BLaER1 (cell line): ENCODE results near the gene ANXA8.
"Not testable (repeated sequence)": the region's sequence is repeated elsewhere in the genome, so short reads cannot be mapped to it uniquely, and the experiment has no call there.

Experiments
- H3K27ac ChIP-seq: shearing (Covaris generic); formaldehyde crosslinking; 2 replicates; pipeline ENCODE4 v1.8.1; 2022
- H3K27me3 ChIP-seq: shearing (Covaris generic); formaldehyde crosslinking; 2 replicates; pipeline ENCODE4 v1.8.1; 2022
- H3K36me3 ChIP-seq: shearing (Covaris generic); formaldehyde crosslinking; 2 replicates; pipeline ENCODE4 v1.8.1; 2022
- H3K4me1 ChIP-seq: shearing (Covaris generic); formaldehyde crosslinking; 2 replicates; pipeline ENCODE4 v1.8.1; 2022
- H3K4me2 ChIP-seq: shearing (Covaris generic); formaldehyde crosslinking; 2 replicates; pipeline ENCODE4 v1.8.1; 2022
- H3K4me3 ChIP-seq: shearing (Covaris generic); formaldehyde crosslinking; 2 replicates; pipeline ENCODE4 v1.8.1; 2022
- H3K9ac ChIP-seq: shearing (Covaris generic); formaldehyde crosslinking; 2 replicates; pipeline ENCODE4 v1.8.1; 2022
- H3K9me3 ChIP-seq: shearing (Covaris generic); formaldehyde crosslinking; 2 replicates; pipeline ENCODE4 v1.8.1; 2022
- H4K20me1 ChIP-seq: shearing (Covaris generic); formaldehyde crosslinking; 2 replicates; pipeline ENCODE4 v1.8.1; 2022
- Cebpa-rat ChIP-seq: shearing (Covaris generic); IDR thresholded peaks from 2 replicates; pipeline ENCODE4 v1.8.1; 2022

The ANXA8 gene

GRCh38 chr10:47457826-47458225 lies 26.1 kb downstream of the ANXA8 start:
- H3K4me1 ChIP-seq, result peaks cover 42% of the 10 kb centered on the region
- H4K20me1 ChIP-seq, result no peaks in the 10 kb centered on the region
- H3K9ac ChIP-seq, result no peak overlapping the region
- H3K27me3 ChIP-seq, result no peaks in the 10 kb centered on the region
- H3K9me3 ChIP-seq, result no peaks in the 10 kb centered on the region
- TF ChIP-seq Cebpa-rat, result no peak
- no peaks in the 10 kb centered on the region for H3K36me3 ChIP-seq
- no peak overlapping the region for H3K27ac ChIP-seq
- no peak overlapping the region for H3K4me3 ChIP-seq
- H3K4me2 ChIP-seq, result no peak overlapping the region

GRCh38 chr10:47457528-47457820 lies 26.4 kb downstream of the ANXA8 start:
- no peak overlapping the region for H3K9ac ChIP-seq
- no peak overlapping the region for H3K4me2 ChIP-seq
- peaks cover 46% of the 10 kb centered on the region for H3K4me1 ChIP-seq
- no peaks in the 10 kb centered on the region for H4K20me1 ChIP-seq
- no peaks in the 10 kb centered on the region for H3K36me3 ChIP-seq
- no peaks in the 10 kb centered on the region for H3K9me3 ChIP-seq
- H3K27ac ChIP-seq, result no peak overlapping the region
- H3K4me3 ChIP-seq, result no peak overlapping the region
- no peaks in the 10 kb centered on the region for H3K27me3 ChIP-seq
- TF ChIP-seq Cebpa-rat, result no peak

GRCh38 chr10:47456794-47457527 lies 27.0 kb downstream of the ANXA8 start:
- Histone ChIP-seq H3K4me3 (no peak overlapping the region), H3K27ac (no peak overlapping the region), H3K27me3 (no peaks in the 10 kb centered on the region), H3K4me2 (peak overlapping the region; percentile 80; the same call in 1 of the 2 replicates), H3K9me3 (no peaks in the 10 kb centered on the region), H3K36me3 (no peaks in the 10 kb centered on the region), H3K4me1 (peaks cover 51% of the 10 kb centered on the region), H3K9ac (no peak overlapping the region), H4K20me1 (no peaks in the 10 kb centered on the region)
- no peak for TF ChIP-seq Cebpa-rat

DNA sequence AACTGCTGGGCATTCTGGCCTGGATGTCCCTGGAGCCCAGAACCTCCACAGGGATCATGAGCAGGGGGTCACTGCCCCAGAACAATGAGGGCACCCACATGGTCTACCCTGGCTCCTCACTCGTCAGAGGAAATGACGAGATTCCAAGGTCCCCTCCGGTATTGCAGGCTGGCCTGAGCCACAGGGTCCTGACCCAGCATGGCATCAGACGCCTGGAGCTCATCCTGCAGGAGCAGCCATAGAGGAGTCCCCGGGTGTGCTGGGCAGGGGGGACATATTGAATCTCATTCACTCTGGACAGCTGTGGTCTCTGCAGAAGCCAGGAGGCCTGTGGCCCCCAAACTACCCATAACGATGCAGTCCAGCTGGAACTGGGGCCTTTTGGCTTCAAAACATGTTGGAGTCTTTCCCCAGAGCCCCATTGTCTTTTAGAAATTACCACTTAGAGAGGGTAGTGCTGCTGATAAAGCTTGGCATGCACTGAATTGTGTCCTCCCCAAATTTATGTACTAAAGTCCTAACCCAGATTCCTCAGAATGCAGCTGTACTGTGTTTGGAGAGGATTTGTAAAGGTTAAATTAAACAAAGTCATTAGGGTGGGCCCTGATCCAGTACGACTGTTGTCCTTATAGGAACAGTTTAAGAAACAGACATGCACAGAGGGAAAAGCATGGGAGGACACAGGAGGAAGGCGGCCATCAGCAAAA lies 27.7 kb downstream of the ANXA8 start:
- Histone ChIP-seq H3K4me2 (peak overlapping the region; percentile 80), H3K27ac (no peak overlapping the region; the same call in 1 of the 2 replicates), H3K9ac (0 out of 2 replicates have a peak overlapping the region, but pooled peaks have one; percentile 12), H4K20me1 (no peaks in the 10 kb centered on the region), H3K9me3 (no peaks in the 10 kb centered on the region), H3K27me3 (no peaks in the 10 kb centered on the region), H3K4me1 (peaks cover 58% of the 10 kb centered on the region), H3K36me3 (no peaks in the 10 kb centered on the region), H3K4me3 (no peak overlapping the region)
- TF ChIP-seq Cebpa-rat, result no peak

GRCh38 chr10:47455350-47456078 lies 28.4 kb downstream of the ANXA8 start:
- not testable (repeated sequence) for H3K36me3 ChIP-seq, H4K20me1 ChIP-seq, H3K27me3 ChIP-seq, H3K9me3 ChIP-seq, H3K4me3 ChIP-seq
- 0 out of 2 replicates have a peak overlapping the region, but pooled peaks have one; percentile 15 for H3K9ac ChIP-seq
- H3K27ac ChIP-seq, result peak overlapping the region; percentile 18; the same call in 1 of the 2 replicates
- peak overlapping the region; percentile 80 for H3K4me2 ChIP-seq
- H3K4me1 ChIP-seq, result peaks cover 66% of the 10 kb centered on the region

DNA sequence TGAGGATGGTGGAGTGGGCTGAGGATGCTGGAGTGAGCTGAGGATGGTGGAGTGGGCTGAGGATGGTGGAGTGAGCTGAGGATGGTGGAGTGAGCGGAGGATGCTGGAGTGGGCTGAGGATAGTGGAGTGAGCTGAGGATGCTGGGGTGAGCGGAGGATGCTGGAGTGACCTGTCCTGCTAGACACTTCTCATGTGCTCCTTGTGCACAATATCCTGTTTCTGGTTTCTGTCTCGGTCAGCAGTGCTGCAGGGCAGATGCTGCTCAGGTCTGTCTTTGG lies 29.2 kb downstream of the ANXA8 start:
- Histone ChIP-seq H3K27ac (no peak overlapping the region), H3K4me1 (peaks cover 73% of the 10 kb centered on the region), H3K4me3 (no peak overlapping the region), H3K36me3 (no peaks in the 10 kb centered on the region), H3K9me3 (no peaks in the 10 kb centered on the region), H3K4me2 (peak overlapping the region; percentile 80), H3K9ac (no peak overlapping the region), H3K27me3 (no peaks in the 10 kb centered on the region), H4K20me1 (no peaks in the 10 kb centered on the region)
- TF ChIP-seq Cebpa-rat, result no peak

DNA sequence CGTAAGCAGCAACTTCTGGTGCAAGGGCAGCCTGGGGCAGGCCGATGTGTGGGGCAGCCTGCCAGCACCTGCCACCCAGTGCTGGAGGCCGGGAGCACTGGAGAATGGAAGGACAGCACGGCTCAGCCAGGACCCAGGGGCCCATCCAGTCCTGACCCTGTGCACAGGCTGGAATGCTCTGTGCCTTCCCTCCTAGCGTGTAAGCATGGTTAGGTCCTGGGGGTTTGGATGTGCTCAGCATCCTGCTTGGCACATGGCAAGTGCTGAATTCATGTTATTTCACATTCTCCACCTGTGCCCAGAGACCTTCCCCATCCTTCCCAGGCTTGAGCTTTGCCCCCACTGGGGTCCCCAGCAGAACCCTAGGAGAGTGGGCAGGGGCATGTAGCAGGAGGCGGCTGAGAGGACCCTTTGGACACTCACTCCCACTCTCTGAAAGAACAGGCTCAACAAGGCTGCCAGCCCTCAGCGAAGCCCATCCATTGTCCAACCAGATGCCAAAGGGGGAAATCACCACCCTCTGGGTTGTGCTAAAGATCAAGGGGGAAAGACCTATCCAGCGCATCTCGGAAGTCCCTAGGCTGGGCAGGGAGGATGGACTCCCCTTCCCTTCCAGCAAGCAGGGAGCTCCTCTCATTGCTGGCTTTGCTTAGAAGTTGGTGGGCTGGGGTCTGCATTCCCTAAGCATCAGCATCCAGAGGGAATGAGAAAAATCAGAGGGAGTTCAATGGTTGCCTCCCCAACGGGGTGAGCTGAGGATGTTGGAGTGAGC lies 29.7 kb downstream of the ANXA8 start:
- Histone ChIP-seq H3K4me2 (peak overlapping the region; percentile 80), H3K36me3 (no peaks in the 10 kb centered on the region), H3K27ac (no peak overlapping the region), H3K4me1 (peaks cover 79% of the 10 kb centered on the region), H3K27me3 (no peaks in the 10 kb centered on the region), H3K9ac (no peak overlapping the region), H3K4me3 (no peak overlapping the region), H3K9me3 (no peaks in the 10 kb centered on the region), H4K20me1 (no peaks in the 10 kb centered on the region)
- TF ChIP-seq Cebpa-rat, result no peak

- no peak for TF ChIP-seq Cebpa-rat
- H3K4me3 ChIP-seq, result no peak overlapping the region
- peak overlapping the region; percentile 80 for H3K4me2 ChIP-seq
- no peaks in the 10 kb centered on the region for H3K36me3 ChIP-seq
- no peaks in the 10 kb centered on the region for H3K9me3 ChIP-seq
- H3K27me3 ChIP-seq, result no peaks in the 10 kb centered on the region
- H3K4me1 ChIP-seq, result peaks cover 87% of the 10 kb centered on the region
- no peaks in the 10 kb centered on the region for H4K20me1 ChIP-seq
- no peak overlapping the region for H3K9ac ChIP-seq
- H3K27ac ChIP-seq, result no peak overlapping the region
Observed at GRCh38 chr10:47453141-47454007, 30.5 kb downstream of the ANXA8 start.
